WTC11 (cell line): ENCODE results near the gene PRKN.

ENCODE experiments used
- CTCF ChIP-seq: fragments of 200-600 bp; IDR thresholded peaks from 2 replicates; pipeline ENCODE4 v1.8.0; 2022; ENCODE audit warnings: antibody characterized with exemption
- E2F5 ChIP-seq: sonication (generic); formaldehyde crosslinking; IDR thresholded peaks from 2 replicates; pipeline ENCODE4 v1.8.1; 2022; ENCODE audit warnings: mild to moderate bottlenecking, moderate library complexity, missing genetic modification reagents
- FOXJ3 ChIP-seq: sonication (generic); formaldehyde crosslinking; IDR thresholded peaks from 2 replicates; pipeline ENCODE4 v1.9.0; 2021; ENCODE audit warnings: missing genetic modification reagents, mild to moderate bottlenecking, borderline replicate concordance
- SP1 ChIP-seq: sonication (generic); formaldehyde crosslinking; conservative IDR thresholded peaks from 2 replicates; pipeline ENCODE4 v1.8.1; 2022; ENCODE audit warnings: missing genetic modification reagents
- TEAD4 ChIP-seq: sonication (generic); formaldehyde crosslinking; IDR thresholded peaks from 2 replicates; pipeline ENCODE4 v1.8.0; 2022; ENCODE audit warnings: mild to moderate bottlenecking, missing genetic modification reagents
- TP53 ChIP-seq: sonication (generic); formaldehyde crosslinking; IDR thresholded peaks from 2 replicates; pipeline ENCODE4 v1.8.1; 2023; ENCODE audit warnings: mild to moderate bottlenecking, missing genetic modification reagents
- USF1 ChIP-seq: sonication (generic); formaldehyde crosslinking; IDR thresholded peaks from 2 replicates; pipeline ENCODE4 v1.8.0; 2022; ENCODE audit warnings: mild to moderate bottlenecking, missing genetic modification reagents
- ZNF121 ChIP-seq: sonication (generic); formaldehyde crosslinking; IDR thresholded peaks from 2 replicates; pipeline ENCODE4 v1.8.0; 2023; ENCODE audit warnings: missing genetic modification reagents
- ZNF263 ChIP-seq: sonication (generic); formaldehyde crosslinking; IDR thresholded peaks from 2 replicates; pipeline ENCODE4 v1.8.1; 2022; ENCODE audit warnings: low read depth, mild to moderate bottlenecking, moderate library complexity, missing genetic modification reagents
- ZNF416 ChIP-seq: fragments of 250-450 bp; sonication (Bioruptor Pico); IDR thresholded peaks from 2 replicates; pipeline ENCODE4 v1.9.0; 2021; ENCODE audit warnings: mild to moderate bottlenecking, inconsistent platforms

DNA sequence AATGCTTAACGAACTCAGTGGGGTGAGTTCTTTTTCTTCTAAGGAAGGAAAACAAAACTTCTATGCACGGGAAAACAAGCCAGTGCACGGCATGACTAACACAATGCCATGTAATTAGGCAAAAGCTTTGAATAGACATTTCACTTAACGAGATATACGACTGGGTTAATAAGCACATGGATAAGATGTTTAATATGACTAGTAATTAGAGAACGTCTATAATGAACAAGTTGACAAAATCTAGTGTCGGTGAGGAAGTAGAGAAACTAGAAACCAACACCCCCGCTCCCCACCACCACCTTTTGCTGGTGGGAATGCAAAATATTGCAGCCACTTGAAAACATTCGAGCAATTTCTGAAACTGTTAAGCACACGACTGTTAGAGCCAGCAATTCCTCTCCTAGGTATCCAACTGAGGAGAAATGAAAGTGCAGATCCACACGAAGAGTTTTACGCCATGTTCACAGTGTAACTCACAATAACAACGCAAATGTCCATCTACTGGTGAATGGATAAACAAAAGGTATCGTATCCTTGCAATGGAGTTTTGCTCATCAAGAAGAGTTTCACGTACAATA, 808.8 kb downstream of the PRKN start:
- TF ChIP-seq CTCF (no peak), SP1 (CRISPR knock-in tag) (no peak), FOXJ3 (CRISPR knock-in tag) (no peak), USF1 (CRISPR knock-in tag) (no peak), ZNF416 (CRISPR knock-in tag) (no peak), E2F5 (CRISPR knock-in tag) (no peak), ZNF263 (CRISPR knock-in tag) (no peak), TP53 (no peak), TEAD4 (CRISPR knock-in tag) (no peak), ZNF121 (CRISPR knock-in tag) (no peak)
